Measurements from ENCODE around the gene INTS13. TPM values are rescaled to one million over a fixed set of nuclear protein-coding genes. Genes with fewer than 3 reads are reported as not detected.

Gene INTS13
- total RNA-seq, 1 donor from 2014 or later = 14.1 TPM

- no peak for ATAC-seq
Observed at GRCh38 chr12:26891704-26892103, 46.1 kb downstream of the INTS13 start.

GRCh38 chr12:26890784-26891183 lies 47.0 kb downstream of the INTS13 start:
- H3K4me3 ChIP-seq = no peak overlapping the region
- intact Hi-C loops (cut with DNase I) = no loop called here
- ATAC-seq (no peak), DNase-seq (no peak)
- no peaks in the 10 kb centered on the region for H3K9me3 ChIP-seq
- no peak overlapping the region for H3K27ac ChIP-seq
- no peaks in the 10 kb centered on the region for H3K36me3 ChIP-seq
- no peaks in the 10 kb centered on the region for H3K27me3 ChIP-seq (ENCODE audit: low read depth)
- no peaks in the 10 kb centered on the region for H3K4me1 ChIP-seq
- TF ChIP-seq CTCF (IDR thresholded peaks at IDR 0.05) = no peak

More at GRCh38 chr12:26891704-26892103, 46.1 kb downstream of the INTS13 start:
- Histone ChIP-seq H3K27ac (no peak overlapping the region), H3K27me3 (ENCODE audit: low read depth) (no peaks in the 10 kb centered on the region), H3K9me3 (no peaks in the 10 kb centered on the region), H3K4me1 (no peaks in the 10 kb centered on the region), H3K4me3 (no peak overlapping the region), H3K36me3 (no peaks in the 10 kb centered on the region)
- no peak for DNase-seq
- intact Hi-C loops (cut with DNase I) = no loop called here
- TF ChIP-seq CTCF (IDR thresholded peaks at IDR 0.05) = no peak

- peak; percentile 96 for TF ChIP-seq CTCF (IDR thresholded peaks at IDR 0.05)
- Histone ChIP-seq H3K27ac (no peak overlapping the region), H3K4me3 (no peak overlapping the region), H3K27me3 (ENCODE audit: low read depth) (no peaks in the 10 kb centered on the region), H3K36me3 (no peaks in the 10 kb centered on the region), H3K9me3 (no peaks in the 10 kb centered on the region), H3K4me1 (peaks cover 6% of the 10 kb centered on the region)
- DNase-seq (peak; percentile 87), ATAC-seq (peak; percentile 98)
- intact Hi-C loops (cut with DNase I) = no loop called here
Observed at GRCh38 chr12:26884765-26885576, 52.8 kb downstream of the INTS13 start.

- H3K4me3 ChIP-seq = no peak overlapping the region
- no peaks in the 10 kb centered on the region for H3K36me3 ChIP-seq
- no peak overlapping the region for H3K27ac ChIP-seq
- H3K4me1 ChIP-seq = peaks cover 19% of the 10 kb centered on the region
- TF ChIP-seq CTCF (IDR thresholded peaks at IDR 0.05) = no peak
- no peak for DNase-seq
- ATAC-seq = no peak
- H3K27me3 ChIP-seq (ENCODE audit: low read depth) = no peaks in the 10 kb centered on the region
- no peaks in the 10 kb centered on the region for H3K9me3 ChIP-seq
- intact Hi-C loops (cut with DNase I) = no loop called here
Observed at GRCh38 chr12:26880625-26881024, 57.2 kb downstream of the INTS13 start.

- Histone ChIP-seq H3K36me3 (no peaks in the 10 kb centered on the region), H3K27ac (no peak overlapping the region), H3K4me1 (peaks cover 12% of the 10 kb centered on the region), H3K4me3 (no peak overlapping the region), H3K27me3 (ENCODE audit: low read depth) (no peaks in the 10 kb centered on the region), H3K9me3 (no peaks in the 10 kb centered on the region)
- no peak for TF ChIP-seq CTCF (IDR thresholded peaks at IDR 0.05)
- ATAC-seq (peak; percentile 71 to 81), DNase-seq (peak; percentile 61)
- intact Hi-C loops (cut with DNase I) = no loop called here
Observed at GRCh38 chr12:26878661-26879119, 59.1 kb downstream of the INTS13 start.

All from lower lobe of right lung (tissue), 2 donors.